HL-60 (cell line): Measurements from ENCODE around the gene RAB28.

Source experiments
- CTCF ChIP-seq: IDR thresholded peaks from one replicate; pipeline ENCODE4 v1.5.1; 2011; ENCODE audit warnings: low read length, control low read depth, inconsistent platforms; ENCODE audit not compliant: insufficient read depth
- POLR2AphosphoS5 ChIP-seq: IDR thresholded peaks from 2 replicates; pipeline ENCODE4 v1.6.1; 2012; ENCODE audit warnings: low read depth
- SPI1 ChIP-seq: IDR thresholded peaks from 2 replicates; pipeline ENCODE4 v1.6.1; 2012; ENCODE audit warnings: low read depth, mild to moderate bottlenecking, borderline replicate concordance
- TF ChIP-seq, protein P1 (sequence below): IDR thresholded peaks from 2 replicates; pipeline ENCODE4 v1.6.1; 2012; ENCODE audit warnings: low read depth; ENCODE audit not compliant: insufficient replicate concordance

- TF ChIP-seq CTCF (no peak), SPI1 (no peak), POLR2AphosphoS5 (no peak)
- TF ChIP-seq, protein P1, sequence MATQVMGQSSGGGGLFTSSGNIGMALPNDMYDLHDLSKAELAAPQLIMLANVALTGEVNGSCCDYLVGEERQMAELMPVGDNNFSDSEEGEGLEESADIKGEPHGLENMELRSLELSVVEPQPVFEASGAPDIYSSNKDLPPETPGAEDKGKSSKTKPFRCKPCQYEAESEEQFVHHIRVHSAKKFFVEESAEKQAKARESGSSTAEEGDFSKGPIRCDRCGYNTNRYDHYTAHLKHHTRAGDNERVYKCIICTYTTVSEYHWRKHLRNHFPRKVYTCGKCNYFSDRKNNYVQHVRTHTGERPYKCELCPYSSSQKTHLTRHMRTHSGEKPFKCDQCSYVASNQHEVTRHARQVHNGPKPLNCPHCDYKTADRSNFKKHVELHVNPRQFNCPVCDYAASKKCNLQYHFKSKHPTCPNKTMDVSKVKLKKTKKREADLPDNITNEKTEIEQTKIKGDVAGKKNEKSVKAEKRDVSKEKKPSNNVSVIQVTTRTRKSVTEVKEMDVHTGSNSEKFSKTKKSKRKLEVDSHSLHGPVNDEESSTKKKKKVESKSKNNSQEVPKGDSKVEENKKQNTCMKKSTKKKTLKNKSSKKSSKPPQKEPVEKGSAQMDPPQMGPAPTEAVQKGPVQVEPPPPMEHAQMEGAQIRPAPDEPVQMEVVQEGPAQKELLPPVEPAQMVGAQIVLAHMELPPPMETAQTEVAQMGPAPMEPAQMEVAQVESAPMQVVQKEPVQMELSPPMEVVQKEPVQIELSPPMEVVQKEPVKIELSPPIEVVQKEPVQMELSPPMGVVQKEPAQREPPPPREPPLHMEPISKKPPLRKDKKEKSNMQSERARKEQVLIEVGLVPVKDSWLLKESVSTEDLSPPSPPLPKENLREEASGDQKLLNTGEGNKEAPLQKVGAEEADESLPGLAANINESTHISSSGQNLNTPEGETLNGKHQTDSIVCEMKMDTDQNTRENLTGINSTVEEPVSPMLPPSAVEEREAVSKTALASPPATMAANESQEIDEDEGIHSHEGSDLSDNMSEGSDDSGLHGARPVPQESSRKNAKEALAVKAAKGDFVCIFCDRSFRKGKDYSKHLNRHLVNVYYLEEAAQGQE = no peak
Measured at GRCh38 chr4:13481569-13481968, 2.6 kb downstream of the RAB28 start.
